ENCODE data around the gene FGF11.

The FGF11 gene

DNA sequence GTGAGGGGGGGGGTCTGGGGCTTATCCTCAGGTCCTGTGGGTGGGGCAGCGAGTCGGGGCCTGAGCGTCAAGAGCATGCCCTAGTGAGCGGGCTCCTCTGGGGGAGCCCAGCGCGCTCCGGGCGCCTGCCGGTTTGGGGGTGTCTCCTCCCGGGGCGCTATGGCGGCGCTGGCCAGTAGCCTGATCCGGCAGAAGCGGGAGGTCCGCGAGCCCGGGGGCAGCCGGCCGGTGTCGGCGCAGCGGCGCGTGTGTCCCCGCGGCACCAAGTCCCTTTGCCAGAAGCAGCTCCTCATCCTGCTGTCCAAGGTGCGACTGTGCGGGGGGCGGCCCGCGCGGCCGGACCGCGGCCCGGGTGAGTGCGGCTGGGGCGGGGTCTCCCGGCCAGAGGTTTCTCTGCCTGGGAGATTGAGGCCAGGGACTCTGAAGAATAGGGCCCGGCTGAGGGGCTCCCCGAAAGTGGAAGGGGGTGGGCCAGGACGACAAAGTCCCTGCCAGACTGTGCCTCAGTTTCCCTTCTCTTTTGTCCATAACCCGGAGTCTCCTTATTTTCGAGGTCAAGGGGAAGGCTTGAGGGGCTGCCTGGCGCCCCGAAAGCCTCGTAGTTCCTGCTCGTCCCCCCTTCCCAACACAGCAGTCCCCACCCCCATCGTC is at the start of gene FGF11:
FGF11 (plus strand) TSS at position 51 of the 651 bp plus-strand sequence; CDS start at position 160, 109 bp downstream.
- DNase-seq: no peak

DNA sequence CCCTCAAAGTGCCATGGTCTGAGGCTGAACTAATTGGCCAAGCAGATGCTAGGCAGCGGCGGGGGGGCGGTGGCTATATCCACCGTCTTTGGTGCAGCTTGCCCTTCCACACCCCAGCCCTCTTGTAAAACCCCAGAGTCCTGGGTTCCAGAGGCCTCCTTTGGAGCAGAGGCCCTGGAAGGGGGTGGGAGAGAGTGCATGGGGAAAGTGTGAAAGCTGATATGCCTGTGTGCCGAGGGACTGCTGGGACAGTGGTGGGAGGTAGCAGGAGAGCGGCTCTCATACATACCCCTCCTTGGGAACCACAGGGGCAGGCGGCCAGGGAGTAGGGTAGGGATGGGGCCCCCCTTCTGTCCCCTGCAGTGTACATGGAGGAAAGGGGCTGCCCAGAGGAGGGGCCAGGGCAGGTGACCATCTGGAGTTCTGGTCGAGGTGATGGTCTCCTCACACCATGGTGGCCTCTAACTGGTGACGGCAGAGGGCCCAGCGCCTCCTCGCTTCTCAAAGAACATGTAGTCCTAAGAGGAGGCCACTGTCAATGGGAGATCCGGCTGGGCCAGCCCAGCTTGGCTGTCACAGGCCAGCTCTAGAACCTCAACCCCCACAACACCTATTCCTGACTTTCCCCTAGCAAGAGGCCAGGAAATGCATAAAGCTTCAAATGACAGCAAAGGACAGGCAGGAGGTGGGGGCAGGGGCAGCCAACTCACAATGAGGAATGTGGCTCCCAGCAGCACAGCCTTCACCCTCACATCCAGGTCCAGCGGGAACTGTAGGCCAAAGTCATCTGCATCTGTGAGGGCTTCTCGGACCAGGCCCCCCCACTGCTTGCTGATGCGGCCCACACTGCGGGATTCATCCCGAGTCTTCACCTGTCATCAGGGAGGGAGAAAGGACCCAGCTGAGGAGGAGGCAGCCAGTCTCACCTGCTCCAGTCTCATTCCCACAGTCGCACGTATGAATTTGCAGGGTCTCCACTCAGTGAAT is 49.1 kb upstream of the FGF11 start:
- no peak for DNase-seq

DNA sequence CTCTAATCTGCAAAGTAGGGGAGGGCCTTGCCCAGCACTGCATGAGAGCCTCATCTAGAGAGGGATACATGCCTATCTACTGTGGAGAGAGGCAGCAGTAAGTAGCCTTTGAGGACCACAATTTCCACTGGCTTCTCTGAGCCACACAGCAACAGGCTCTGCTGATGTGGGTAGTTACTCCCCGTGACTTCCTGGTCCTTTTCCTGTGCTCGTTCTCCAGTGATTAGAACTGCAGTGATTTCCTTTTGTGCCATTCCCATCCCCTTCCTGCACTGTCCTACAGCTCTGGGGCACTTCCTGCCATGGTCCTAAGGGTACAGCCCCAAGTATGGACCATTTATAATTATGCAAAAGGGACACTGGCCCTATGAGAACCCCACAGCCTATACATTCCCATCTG is 48.0 kb upstream of the FGF11 start:
- DNase-seq: no peak

DNA sequence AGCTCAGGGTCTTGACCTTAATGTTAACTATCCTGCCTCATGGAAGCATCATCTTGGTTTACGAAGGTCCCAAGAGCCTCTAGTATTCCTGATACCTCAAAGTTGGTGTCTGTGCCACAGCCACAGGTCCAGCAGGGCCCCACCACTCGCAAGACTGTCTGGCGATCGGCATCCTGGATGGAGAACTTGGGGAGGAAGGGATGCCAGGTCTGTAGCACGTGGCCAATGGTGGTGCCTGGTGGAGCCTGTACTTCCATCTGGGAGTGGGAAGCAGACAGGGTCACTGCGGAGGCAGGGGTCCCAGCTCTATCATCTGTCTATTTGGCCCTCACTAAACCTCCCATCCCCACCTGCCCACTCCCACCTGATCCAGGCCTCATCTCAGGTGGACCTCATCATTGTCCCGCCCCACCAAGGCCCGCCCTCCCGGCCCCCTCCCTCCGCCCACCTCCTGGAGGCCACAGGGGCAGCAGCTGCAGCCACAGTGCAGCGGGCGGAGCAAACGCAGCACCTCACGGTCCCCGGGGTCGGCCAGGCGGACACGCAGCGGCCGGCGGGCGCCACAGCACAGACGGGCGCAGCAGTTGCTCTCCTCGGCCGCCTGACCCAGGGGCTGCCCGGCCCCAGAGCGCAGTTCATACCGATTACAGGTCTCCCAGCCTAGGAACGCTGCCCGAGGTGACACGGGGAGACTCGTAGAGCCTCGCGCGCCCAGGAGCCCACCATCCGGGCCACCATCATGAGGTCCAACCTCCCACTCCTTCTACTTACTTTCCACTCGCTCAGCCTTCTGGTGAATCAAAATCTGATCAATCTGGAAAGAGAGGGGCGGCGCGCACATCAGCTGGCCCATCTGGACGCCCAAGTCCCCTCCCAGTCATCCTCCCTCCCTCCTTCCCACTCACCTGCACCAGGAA is 46.4 kb upstream of the FGF11 start:
- no peak for DNase-seq

DNA sequence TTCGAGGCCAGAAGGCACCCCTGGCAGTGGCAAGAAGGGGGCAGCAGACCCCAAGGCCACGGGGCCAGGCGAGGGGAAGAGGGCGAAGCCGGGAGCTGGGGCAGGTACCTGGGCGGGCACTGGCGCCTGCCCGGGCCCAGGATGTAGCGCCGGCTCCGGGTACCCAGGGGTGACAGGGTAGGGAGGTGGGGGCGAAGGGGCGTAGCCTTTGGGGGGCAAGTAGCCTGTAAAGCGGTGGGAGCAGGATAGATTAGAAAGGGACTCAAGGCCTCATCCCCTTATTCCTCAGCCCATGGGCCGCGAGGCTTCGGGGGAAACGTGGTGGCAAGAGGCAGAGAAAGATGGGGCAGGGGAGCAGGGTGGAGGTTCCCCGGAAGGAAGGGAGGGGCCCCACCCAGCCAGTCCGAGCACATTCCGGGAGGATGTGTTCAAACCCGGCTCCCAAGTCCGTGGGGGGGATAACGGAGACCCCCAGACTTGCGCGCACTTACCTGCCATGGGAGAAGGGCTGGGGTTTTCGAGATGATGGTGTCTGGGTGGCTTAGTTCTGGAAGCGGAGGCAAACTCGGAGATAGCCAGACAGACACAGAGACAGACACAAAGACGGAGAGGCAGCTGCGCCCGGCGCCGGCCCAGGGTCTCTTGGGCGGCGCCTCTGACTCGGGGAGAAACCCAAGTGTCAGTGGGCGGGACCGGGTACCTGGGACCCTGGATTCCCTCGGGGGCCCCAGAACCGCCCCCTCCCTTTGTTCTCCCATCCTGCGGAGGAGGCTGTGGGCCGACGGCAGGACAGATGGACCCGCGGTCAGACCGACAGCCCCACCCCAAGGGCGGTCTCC is 45.5 kb upstream of the FGF11 start:
- DNase-seq: no peak

DNA sequence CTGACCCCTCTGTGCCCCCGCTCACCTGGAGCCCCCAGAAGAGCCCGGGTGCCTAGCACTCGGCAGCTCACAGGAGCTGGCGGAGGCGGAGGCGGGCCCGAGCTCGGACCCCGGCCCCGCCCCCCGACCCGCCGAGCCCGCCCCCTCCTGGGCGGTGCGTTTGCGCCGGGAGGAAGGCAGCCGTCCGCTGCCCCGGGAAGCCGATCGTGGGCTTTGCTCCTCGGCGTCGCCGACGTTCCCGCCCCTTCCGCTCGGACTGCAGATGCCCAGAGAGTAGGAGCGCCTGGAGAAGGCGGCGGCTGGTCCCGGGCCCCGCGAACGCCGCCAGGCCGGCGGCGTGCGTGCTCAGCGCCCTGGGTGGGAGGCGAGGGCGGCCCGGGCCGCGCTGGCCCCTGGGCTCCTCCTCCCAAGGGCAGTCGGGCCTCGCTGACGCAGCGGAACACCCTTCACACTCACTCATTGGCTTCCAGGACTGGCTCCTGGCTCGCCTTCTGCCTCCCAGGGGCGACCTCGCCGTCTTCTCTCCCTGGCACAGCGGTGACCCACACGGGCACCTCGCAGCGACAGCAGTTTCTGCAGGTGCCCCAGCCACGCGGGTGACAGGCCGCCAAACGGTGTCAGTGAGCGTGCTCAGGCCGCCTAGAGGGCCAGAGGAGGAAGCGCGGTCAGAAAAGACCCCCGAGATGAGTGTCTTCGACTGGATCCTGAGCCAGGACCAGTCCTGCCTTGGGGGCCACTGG is 44.7 kb upstream of the FGF11 start, which contains the start of gene PLSCR3:
PLSCR3 (minus strand) TSS at position 74 of the 740 bp plus-strand sequence. CDS start 415 bp downstream, outside the sequence.
- peak; percentile 7 for DNase-seq

DNA sequence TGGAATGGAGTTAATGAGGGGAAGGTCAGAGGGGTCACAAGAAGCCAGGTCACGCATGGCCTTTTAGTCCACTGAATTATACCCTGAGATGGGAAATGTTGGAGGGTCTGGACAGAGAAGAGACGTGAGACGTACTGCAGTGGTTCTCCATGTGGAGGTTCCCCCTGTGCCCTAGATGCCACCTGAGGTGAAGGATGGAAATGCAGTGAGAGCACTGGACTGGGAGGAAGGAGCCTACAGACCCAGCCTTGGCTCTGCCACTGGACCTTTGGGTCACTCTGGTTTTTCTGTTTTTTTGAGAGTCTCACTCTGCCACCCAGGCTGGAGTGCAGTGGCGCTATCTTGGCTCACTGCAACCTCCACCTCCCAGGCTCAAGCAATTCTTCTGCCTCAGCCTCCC is 43.2 kb upstream of the FGF11 start:
- DNase-seq: no peak

DNA sequence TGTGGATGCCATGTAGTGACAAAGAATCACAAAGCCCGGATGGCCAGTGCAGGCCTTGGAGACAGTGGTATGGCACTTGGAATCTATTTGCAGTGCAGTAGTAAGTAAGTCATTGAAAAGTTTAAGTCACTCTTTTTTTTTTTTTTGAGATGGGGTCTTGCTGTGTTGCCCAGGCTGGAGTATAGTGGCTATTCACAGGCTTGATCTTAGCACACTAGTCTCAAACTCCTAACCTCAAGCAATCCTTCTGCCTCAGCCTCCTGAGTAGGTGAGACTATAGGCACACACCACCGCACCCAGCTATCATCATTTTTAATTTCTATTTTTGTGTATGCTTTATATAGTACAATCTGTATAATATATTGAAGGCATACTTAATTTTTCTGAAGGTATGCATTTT is 40.7 kb upstream of the FGF11 start:
- no peak for DNase-seq

DNA sequence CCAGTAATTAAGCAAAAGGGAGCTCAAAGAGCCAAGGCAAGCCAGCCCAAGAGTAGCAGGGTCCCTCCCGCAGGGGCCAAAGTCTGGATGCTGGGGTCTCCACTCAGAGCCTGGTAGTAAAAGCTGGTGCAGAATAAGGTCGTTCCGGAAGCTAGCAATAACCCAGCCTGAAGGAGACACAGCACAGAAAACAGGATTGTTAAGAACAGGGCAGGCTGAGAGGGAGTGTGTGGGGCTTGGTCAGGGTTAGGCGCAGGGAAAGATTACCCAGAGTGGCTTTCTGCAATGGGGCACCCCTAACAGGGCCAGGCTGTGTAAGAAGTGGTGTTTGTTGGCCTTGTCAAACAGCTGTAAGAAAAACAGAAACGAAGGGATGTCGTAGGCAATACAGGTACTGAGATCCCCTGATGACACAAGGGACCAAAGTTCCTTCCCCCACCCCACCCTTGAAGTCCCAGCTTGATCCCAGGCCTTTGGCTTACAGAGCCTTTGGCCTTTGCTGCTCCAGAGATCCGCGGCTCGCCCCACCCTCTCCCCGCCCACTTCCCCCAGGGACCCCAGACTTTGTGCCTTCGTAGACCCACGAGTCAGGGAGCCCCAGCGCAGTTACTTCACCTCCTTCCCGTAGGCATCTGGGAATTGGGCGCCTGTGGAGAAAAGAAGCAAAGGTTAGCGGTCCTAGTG is 36.1 kb upstream of the FGF11 start:
- no peak for DNase-seq

DNA sequence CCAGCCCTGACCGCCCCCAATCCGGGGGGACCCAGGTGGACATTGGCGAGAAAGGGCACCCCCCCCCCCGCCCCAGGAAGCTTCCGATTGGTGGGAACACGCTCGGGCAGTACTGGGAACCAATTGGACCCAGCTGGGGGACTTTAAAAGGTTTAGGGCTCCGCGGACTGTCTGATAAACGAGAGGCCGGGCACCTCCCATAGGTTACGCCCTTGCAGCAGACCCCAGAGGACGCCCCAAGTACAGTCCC is 35.7 kb upstream of the FGF11 start:
- DNase-seq: no peak

DNA sequence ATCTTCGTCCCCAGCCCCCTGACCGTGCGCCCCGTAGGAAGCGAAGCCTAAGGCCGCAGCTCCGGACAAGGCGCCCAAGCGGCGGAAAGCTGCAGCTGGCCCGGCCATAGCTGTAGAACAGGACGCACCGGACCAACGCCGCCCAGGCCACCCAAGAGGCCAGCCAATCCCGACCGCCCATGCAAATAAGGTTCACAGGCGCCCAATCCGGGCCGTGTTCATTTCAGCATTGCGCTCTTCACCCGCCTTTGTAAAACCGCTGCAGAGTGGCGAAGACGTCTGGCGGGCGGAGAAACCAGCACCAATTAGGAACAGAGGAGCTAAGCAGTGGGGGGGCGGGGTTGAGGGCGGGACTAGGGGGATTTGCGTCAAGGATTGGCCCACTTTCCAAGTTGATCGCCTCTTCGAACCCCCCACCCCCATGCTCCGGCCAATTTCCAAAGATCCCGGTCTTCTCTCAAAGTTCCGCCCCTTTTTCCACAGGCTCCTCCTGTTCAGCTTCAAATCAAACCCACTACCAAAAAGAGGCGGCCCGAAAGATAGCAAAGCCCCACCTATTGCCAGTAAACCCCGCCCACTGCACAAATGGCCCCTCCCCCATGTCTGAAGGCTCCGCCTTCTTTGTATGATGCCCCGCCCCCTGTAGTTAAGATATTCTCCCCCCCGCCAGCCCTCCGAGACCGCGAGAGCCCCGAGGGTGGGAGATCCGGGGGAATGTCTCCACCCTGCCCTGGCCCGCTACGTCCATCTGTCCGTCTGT is 35.2 kb upstream of the FGF11 start, which contains the start of gene TMEM256:
TMEM256 (minus strand) TSS at position 121 of the 760 bp plus-strand sequence; CDS start at position 108, 13 bp downstream.
- peak; percentile 72 for DNase-seq

DNA sequence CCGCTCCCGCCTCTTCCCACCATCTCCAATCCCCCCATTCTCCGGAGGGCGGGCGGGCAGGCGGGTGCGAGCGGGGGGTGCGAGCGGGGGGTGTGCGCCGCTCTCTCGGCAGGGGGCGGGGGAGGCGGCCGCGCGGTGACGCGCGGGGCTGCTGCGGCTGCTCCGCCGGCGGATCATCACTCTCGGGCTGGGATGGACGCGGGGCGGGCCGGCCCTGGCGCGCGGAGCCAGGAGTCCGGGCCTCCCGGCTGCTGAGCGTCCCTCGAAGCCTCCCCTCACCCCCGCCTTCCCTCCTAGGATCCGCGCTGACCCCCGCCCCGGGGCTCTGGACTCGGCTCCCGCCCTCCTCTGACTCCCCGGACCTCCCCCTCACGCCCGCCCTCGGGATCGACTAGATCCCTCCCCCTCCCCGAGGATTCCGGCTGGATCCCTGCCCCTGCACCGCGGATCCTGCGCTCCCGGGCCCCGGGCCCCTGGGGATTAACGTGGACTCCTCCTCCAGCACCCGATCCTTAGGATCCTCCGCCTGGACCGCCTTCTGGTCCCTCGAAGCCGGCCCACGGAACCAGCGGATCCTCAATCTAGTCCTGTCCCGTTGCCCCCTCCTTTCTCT is 34.5 kb upstream of the FGF11 start:
- no peak for DNase-seq

DNA sequence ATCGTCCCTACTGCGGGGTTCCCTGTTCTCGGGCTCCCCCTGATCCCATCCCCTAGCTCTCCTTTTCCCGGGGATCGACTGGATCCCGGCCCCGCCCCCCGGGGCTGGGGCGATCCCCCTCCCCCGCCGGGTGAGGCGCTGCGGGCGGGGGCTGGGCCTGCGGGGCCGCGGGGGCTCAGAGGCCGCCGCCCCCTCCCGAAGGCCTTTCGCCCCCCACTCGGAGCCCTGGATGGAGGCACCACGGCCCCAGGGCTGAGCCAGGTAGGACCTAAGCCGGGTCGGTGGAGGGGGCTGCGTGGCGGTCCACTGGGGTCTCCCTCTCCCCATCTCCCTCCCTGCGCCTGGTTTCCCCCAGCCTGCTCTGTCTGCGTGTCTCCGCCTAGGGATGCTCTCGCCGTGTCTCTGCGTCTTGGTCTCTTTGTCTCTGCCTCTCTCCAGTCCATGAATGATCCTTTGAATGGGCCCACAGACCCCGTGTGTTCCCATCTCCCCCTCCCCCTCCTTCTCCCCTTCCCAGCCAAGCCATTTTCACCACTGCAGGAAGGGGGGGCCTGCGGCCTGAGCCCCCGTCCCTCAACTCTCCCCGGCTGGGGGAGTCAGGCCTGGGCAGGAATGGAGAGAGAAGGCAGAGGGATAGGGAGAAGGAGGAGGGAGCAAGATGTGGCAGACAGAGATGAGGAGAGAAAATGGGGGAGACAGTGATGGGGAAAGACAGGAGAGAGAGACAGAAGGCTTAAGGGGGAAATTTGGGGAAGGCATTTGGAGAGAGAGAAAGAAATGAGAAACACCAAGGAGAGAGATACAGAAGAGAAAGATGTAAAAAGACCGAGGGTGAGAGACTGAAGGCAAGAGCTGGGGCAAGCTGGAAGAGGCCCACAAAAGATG is 33.7 kb upstream of the FGF11 start:
- DNase-seq: no peak

DNA sequence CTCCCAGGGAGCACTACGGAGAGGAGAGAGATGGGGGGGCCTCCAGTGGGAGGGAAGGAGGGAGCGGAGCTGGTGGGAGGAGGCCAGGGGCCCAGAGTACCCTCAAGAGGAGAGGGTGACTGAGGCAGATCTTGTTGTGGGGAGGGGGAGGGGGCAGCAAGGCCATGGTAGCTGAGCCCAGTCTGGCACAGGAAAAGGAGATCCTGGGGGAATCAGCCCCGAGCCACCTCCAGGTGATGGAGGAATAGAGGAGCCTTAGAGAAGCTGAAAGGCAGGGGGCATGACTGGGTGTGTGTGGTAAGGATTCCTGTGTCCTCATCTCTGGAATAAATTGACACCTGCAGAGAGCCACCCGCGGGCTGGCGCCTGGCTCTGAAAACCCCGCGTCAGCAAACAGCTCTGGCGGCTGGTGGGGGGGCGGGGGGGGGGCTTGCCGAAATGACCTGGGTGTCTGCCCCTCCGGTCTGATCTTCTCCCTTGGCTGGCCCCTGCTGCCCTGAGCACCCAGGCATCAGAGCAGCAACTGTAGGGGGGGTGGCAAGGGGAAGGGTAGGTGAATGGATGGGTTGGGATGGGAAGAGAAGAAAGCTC is 33.0 kb upstream of the FGF11 start:
- no peak for DNase-seq

DNA sequence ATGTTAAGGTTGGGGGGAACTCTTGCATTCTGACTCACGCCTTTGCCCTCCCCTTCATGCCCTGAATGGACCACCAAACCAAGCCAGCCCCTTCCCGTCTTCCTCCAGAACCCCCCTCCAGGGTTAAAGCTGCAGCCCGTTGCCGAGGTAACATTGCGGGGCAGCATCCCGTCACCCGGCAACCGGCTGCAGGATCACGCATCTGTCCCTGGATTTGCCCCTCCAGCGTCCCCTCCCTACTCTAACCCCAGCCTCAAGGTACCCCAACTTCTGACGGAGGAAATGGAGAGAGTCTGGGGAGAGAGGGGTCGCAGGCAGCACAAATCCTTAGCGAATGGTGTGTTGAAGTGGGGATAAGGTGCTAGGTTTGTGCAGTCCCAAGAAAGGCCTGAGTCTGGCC is 32.2 kb upstream of the FGF11 start:
- DNase-seq: no peak

DNA sequence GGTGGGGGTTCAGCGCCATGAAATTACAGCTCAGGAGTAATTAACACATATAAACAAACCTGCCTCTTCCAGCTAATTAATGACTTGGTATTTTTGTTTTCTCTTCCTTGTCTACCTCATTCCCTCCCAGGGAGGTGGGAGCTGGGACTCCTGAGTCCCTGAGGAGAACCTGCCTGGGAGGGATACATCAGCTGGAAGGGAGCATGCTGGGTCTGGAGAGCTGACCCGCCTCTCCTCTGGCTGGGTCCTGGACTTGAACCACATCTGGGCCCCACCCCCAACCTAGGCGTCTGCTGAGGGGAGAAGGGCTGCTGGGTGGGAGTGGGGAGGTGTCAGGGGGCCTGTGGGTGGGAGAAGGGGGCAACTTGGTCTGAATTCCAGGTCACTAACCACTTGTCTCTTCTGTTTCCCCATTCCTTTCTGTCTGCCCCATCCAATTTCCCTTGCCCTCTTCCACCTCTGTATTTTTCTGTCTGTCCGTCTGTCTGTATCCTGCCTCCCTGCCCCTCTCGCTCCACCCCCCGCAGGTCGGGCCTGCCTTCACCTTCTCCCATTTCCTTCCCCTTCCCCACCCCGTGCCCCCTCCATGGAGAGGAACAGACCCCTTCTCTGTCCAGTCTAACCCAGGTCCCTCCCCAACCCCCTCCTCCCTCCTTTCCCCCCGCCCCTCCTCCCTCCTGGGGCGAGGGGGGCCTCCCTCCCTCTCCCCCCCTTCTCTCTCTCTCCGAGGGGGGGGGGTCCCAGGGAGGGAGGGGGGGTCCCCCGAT is 31.6 kb upstream of the FGF11 start, which contains the start of gene NLGN2:
NLGN2 (plus strand) TSS at position 361 of the 767 bp plus-strand sequence. CDS start 411 bp downstream, outside the sequence.
- no peak for DNase-seq

DNA sequence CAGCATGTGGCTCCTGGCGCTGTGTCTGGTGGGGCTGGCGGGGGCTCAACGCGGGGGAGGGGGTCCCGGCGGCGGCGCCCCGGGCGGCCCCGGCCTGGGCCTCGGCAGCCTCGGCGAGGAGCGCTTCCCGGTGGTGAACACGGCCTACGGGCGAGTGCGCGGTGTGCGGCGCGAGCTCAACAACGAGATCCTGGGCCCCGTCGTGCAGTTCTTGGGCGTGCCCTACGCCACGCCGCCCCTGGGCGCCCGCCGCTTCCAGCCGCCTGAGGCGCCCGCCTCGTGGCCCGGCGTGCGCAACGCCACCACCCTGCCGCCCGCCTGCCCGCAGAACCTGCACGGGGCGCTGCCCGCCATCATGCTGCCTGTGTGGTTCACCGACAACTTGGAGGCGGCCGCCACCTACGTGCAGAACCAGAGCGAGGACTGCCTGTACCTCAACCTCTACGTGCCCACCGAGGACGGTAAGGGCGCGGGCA is 31.0 kb upstream of the FGF11 start:
- no peak for DNase-seq

All from KG1 (cell line).